Measurements from ENCODE around the gene CASK. TPM values are rescaled to one million over a fixed set of nuclear protein-coding genes. Genes with fewer than 3 reads are reported as not detected.

CASK gene
- total RNA-seq, 1 experiment from 2014 or later = 54.6 TPM

- TF ChIP-seq FOXP1 (CRISPR knock-in tag; IDR thresholded peaks at IDR 0.05; ENCODE audit: borderline replicate concordance) (no peak), TP53 (CRISPR knock-in tag; IDR thresholded peaks at IDR 0.05) (no peak), SP1 (CRISPR knock-in tag; conservative IDR thresholded peaks at IDR 0.05) (no peak), MAX (CRISPR knock-in tag; IDR thresholded peaks at IDR 0.05) (no peak)
Measured at GRCh38 chrX:41863343-41864203, 59.8 kb downstream of the CASK start (continued).

GRCh38 chrX:41862562-41863184 is 60.7 kb downstream of the CASK start:
- H3K36me3 Mint-ChIP-seq = no peaks in the 10 kb centered on the region
- POLR2A ChIA-PET = no interaction called here
- H3K27ac Mint-ChIP-seq = no peak overlapping the region
- H3K9me3 Mint-ChIP-seq = 0 out of 2 replicates have a peak, but pooled peaks cover 5% of the 10 kb centered on the region
- DNase-seq (ENCODE audit: low spot score) = no peak
- H3K4me3 Mint-ChIP-seq = no peak overlapping the region
- peaks cover 23% of the 10 kb centered on the region for H3K4me1 Mint-ChIP-seq
- TF ChIP-seq JAZF1 (CRISPR knock-in tag; IDR thresholded peaks at IDR 0.05) = no peak
- no peak for TF ChIP-seq CTCF (IDR thresholded peaks at IDR 0.05)
- TF ChIP-seq ZNF512 (CRISPR knock-in tag; IDR thresholded peaks at IDR 0.05; ENCODE audit: borderline replicate concordance) = no peak
- TF ChIP-seq ZNF138 (CRISPR knock-in tag; conservative IDR thresholded peaks at IDR 0.05) = no peak
- CTCF ChIA-PET = interaction anchor here (1.3 kb wide), 1 partner anchor 10 kb away, joined by 3 read pairs; no protein-coding TSS in a partner anchor
- ATAC-seq = no peak
- no peaks in the 10 kb centered on the region for H3K27me3 Mint-ChIP-seq (ENCODE audit: low read depth)

GRCh38 chrX:41858161-41858775 is 65.1 kb downstream of the CASK start:
- H3K4me1 Mint-ChIP-seq = peaks cover 17% of the 10 kb centered on the region
- ChIA-PET POLR2A (no interaction called here), CTCF (interaction anchor here (0.6 to 1.8 kb wide), 4 partner anchors 9 to 25 kb away, joined by 3 to 5 read pairs (median 3); no protein-coding TSS in a partner anchor)
- peak; percentile 87 for ATAC-seq
- H3K27me3 Mint-ChIP-seq (ENCODE audit: low read depth) = no peaks in the 10 kb centered on the region
- H3K9me3 Mint-ChIP-seq = no peaks in the 10 kb centered on the region
- TF ChIP-seq ELF4 (CRISPR knock-in tag; IDR thresholded peaks at IDR 0.05; ENCODE audit: low read depth) (no peak), TCF7 (CRISPR knock-in tag; IDR thresholded peaks at IDR 0.05; ENCODE audit: low read depth) (no peak), ZNF317 (CRISPR knock-in tag; IDR thresholded peaks at IDR 0.05; ENCODE audit: borderline replicate concordance, low read depth) (no peak), FOXK1 (CRISPR knock-in tag; IDR thresholded peaks at IDR 0.05) (no peak), AFF4 (CRISPR knock-in tag; IDR thresholded peaks at IDR 0.05; ENCODE audit: borderline replicate concordance) (no peak)
- no peaks in the 10 kb centered on the region for H3K36me3 Mint-ChIP-seq
- DNase-seq (ENCODE audit: low spot score) = peak; percentile 38
- no peak overlapping the region for H3K4me3 Mint-ChIP-seq
- peak overlapping the region; percentile 60; the same call in 1 of the 2 replicates for H3K27ac Mint-ChIP-seq

Data from WTC11 (cell line).